ENCODE results near the gene PIAS1. TPM values are rescaled to one million over a fixed set of nuclear protein-coding genes. Genes with fewer than 3 reads are reported as not detected.
"Not testable (repeated sequence)": the region's sequence is repeated elsewhere in the genome, so short reads cannot be mapped to it uniquely, and the experiment has no call there.

PIAS1 gene
- 38.0 and 40.6 TPM in 2 replicates for total RNA-seq
- long read RNA-seq, full-length matches to known transcripts: 170 of 227 reads
- long read RNA-seq, partial matches to known transcripts: 40 of 227 reads
- long read RNA-seq, other reads (novel, unspliced or antisense): 17 of 227 reads

DNA sequence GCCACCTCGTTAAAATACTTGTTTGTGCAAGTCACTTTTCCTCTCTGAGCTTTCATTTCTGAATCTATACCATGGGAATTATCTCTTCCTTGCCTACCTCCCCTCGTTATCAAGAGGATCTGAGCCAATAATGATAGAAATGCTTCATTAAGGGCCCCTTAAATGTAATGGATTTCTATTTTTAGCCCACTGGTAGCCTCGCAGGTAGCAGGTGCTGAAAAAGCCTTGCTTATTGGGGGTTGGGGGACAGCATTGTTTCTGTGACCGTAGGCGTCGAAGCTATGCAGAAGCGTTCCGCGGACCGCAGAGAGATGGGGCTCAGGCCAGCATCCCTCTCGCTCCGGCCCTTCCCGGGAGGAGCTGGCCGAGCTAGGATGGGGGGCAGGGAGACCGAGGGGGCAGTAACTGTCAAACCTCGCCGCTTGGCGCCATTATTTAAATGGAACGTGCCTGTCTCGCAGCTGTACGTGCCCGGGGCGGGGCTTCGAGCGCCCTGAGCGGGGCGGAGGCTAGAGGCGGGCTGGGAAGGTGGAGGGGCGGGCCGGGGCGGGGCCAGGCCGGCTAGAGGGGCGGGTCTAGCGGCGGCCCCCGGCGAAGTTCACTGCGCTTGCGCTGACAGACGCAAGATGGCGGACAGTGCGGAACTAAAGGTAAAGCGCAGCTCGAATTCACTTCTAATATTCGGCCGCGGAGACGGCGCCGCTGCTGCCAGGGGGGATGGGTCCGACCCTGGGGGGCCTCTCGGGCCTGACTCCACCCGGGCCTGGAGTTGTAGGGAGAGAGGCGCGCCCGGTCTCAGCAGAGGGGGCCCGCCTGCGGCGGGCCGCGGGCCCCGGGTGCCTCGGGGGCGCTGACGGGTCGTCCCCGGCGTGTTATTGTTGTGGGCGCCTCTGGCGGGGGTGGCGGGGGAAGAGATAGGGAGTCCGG lies at the start of gene PIAS1:
Gene PIAS1, plus strand, starts transcription at position 615 of the 927 bp plus-strand sequence. Its CDS starts 12 bp downstream, at position 627.
- no peaks in the 10 kb centered on the region for H3K27me3 Mint-ChIP-seq (ENCODE audit: unreplicated experiment)
- TF ChIP-seq, protein P1, sequence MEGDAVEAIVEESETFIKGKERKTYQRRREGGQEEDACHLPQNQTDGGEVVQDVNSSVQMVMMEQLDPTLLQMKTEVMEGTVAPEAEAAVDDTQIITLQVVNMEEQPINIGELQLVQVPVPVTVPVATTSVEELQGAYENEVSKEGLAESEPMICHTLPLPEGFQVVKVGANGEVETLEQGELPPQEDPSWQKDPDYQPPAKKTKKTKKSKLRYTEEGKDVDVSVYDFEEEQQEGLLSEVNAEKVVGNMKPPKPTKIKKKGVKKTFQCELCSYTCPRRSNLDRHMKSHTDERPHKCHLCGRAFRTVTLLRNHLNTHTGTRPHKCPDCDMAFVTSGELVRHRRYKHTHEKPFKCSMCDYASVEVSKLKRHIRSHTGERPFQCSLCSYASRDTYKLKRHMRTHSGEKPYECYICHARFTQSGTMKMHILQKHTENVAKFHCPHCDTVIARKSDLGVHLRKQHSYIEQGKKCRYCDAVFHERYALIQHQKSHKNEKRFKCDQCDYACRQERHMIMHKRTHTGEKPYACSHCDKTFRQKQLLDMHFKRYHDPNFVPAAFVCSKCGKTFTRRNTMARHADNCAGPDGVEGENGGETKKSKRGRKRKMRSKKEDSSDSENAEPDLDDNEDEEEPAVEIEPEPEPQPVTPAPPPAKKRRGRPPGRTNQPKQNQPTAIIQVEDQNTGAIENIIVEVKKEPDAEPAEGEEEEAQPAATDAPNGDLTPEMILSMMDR (IDR thresholded peaks at IDR 0.05): no peak
- peak within 1 kb of the TSS; percentile 86 for H3K4me3 Mint-ChIP-seq (ENCODE audit: unreplicated experiment)
- peak; percentile 98 for DNase-seq (ENCODE audit: extremely low spot score, unreplicated experiment)
- H3K9me3 Mint-ChIP-seq (ENCODE audit: unreplicated experiment): no peaks in the 10 kb centered on the region
- peak within 1 kb of the TSS; percentile 87 for H3K27ac Mint-ChIP-seq (ENCODE audit: unreplicated experiment)
- peaks cover 34% of the 10 kb centered on the region for H3K4me1 Mint-ChIP-seq (ENCODE audit: unreplicated experiment)
- no peaks in the 10 kb centered on the region for H3K36me3 Mint-ChIP-seq (ENCODE audit: unreplicated experiment)

DNA sequence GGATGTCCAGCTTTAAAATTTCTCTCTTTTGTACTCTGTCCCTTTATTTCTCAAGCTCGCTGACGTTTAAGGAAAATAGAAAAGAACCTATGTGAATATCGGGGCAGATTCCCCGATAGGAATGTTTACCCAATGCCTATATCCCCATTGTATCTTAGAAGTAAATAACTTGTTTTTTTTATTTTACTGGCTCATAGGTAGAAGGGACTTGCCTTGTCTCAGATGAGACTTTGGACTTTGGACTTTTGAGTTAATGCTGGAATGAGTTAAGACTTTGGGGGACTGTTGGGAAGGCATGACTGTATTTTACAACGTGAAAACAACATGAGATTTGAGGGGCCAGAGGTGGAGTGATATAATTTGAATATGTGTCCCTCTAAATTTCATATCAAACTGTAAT lies 46.5 kb upstream of the PIAS1 start:
- not testable (repeated sequence) for H3K27me3 Mint-ChIP-seq (ENCODE audit: unreplicated experiment); H3K4me3 Mint-ChIP-seq (ENCODE audit: unreplicated experiment); DNase-seq (ENCODE audit: extremely low spot score, unreplicated experiment); H3K36me3 Mint-ChIP-seq (ENCODE audit: unreplicated experiment); H3K27ac Mint-ChIP-seq (ENCODE audit: unreplicated experiment); H3K4me1 Mint-ChIP-seq (ENCODE audit: unreplicated experiment)
- peaks cover 14% of the 10 kb centered on the region for H3K9me3 Mint-ChIP-seq (ENCODE audit: unreplicated experiment)

DNA sequence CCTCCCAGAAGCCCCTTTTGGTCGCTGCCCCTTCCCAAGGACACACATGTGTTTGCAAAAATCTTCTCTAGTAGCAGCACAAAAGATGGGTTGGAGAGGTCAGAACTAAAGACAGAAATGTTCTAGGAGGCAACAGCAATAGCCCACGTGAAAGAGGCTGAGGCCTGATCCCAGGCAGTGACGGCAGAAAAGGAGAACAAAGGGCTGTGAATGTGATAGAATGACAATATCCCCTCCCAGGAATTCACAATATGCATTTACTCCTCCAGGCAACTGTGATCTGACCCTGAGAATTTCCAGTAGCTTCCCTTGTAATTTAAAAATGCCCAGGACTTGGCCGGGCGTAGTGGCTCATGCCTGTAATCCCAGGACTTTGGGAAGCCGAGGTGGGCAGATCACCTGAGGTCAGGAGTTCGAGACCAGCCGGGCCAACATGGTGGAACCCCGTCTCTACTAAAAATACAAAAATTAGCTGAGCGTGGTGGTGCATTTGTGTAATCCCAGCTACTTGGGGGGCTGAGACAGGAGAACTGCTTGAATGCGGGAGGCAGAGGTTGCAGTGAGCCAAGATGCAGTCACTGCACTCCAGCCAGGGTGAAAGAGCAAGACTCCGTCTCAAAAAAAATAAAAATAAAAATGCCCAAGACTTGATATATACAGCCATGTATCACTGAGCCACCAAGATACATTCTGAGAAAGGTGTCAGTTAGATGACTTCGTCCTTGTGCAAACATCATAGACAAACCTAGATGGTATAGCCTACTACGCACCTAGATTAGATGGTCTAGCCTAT lies 43.6 kb upstream of the PIAS1 start:
- H3K4me1 Mint-ChIP-seq (ENCODE audit: unreplicated experiment): no peaks in the 10 kb centered on the region
- no peak overlapping the region for H3K27ac Mint-ChIP-seq (ENCODE audit: unreplicated experiment)
- TF ChIP-seq, protein P1 (IDR thresholded peaks at IDR 0.05): no peak
- no peak overlapping the region for H3K4me3 Mint-ChIP-seq (ENCODE audit: unreplicated experiment)
- DNase-seq (ENCODE audit: extremely low spot score, unreplicated experiment): no peak
- H3K27me3 Mint-ChIP-seq (ENCODE audit: unreplicated experiment): peaks cover 17% of the 10 kb centered on the region
- peaks cover 5% of the 10 kb centered on the region for H3K36me3 Mint-ChIP-seq (ENCODE audit: unreplicated experiment)
- peaks cover 14% of the 10 kb centered on the region for H3K9me3 Mint-ChIP-seq (ENCODE audit: unreplicated experiment)

DNA sequence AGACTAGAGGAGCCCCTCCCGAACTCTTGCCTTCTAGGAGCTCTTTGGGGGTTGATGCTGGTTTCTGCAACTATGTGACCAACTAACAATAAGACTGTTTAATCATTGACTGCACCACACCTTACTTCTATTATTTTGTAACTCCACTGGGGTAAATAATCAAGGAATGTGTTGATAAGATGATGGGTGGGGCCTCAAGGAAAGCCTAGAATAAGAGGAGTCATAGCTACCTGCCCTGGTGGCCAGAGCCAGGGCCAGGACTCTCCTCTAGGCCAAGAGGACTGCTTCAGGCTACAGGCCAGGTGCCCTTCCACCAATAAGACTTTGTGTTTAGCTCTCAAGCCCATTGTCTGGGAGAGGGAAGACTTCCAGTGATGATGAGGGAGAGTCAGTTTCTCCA lies 41.2 kb upstream of the PIAS1 start:
- Mint-ChIP-seq H3K27ac (ENCODE audit: unreplicated experiment) (no peak overlapping the region), H3K27me3 (ENCODE audit: unreplicated experiment) (peaks cover 17% of the 10 kb centered on the region), H3K4me1 (ENCODE audit: unreplicated experiment) (no peaks in the 10 kb centered on the region), H3K36me3 (ENCODE audit: unreplicated experiment) (no peaks in the 10 kb centered on the region), H3K4me3 (ENCODE audit: unreplicated experiment) (no peak overlapping the region), H3K9me3 (ENCODE audit: unreplicated experiment) (peaks cover 3% of the 10 kb centered on the region)
- TF ChIP-seq, protein P1 (IDR thresholded peaks at IDR 0.05): no peak
- no peak for DNase-seq (ENCODE audit: extremely low spot score, unreplicated experiment)

DNA sequence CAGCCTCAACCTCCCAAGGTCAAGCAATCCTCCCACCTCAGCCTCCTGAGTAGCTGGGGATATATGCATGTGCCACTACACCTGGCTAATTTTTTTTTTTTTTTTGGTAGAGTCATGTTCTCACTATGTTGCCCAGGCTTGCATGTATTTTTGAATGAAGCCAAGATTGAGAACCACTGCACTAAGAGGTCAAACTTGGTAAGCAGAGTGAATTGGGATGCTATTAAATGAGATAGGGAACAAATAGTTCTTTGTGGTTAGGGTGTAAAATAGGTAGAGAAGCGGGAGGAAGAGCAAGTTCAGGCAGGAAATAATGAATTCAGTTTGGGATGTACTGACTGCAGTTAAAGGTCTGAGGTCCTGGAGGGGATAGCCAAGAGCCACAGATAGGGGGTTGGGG lies 39.9 kb upstream of the PIAS1 start:
- no peak for DNase-seq (ENCODE audit: extremely low spot score, unreplicated experiment)
- Mint-ChIP-seq H3K9me3 (ENCODE audit: unreplicated experiment) (no peaks in the 10 kb centered on the region), H3K27me3 (ENCODE audit: unreplicated experiment) (peaks cover 17% of the 10 kb centered on the region), H3K4me1 (ENCODE audit: unreplicated experiment) (no peaks in the 10 kb centered on the region), H3K27ac (ENCODE audit: unreplicated experiment) (no peak overlapping the region), H3K36me3 (ENCODE audit: unreplicated experiment) (no peaks in the 10 kb centered on the region), H3K4me3 (ENCODE audit: unreplicated experiment) (no peak overlapping the region)
- TF ChIP-seq, protein P1 (IDR thresholded peaks at IDR 0.05): no peak
